ENCODE measurements around the gene NEK3. TPM values are rescaled to one million over a fixed set of nuclear protein-coding genes. Genes with fewer than 3 reads are reported as not detected.
"Not testable (repeated sequence)": the region's sequence is repeated elsewhere in the genome, so short reads cannot be mapped to it uniquely, and the experiment has no call there.

The NEK3 gene
- polyA plus RNA-seq, 1 donor from 2014 or later: 61.0 TPM

DNA sequence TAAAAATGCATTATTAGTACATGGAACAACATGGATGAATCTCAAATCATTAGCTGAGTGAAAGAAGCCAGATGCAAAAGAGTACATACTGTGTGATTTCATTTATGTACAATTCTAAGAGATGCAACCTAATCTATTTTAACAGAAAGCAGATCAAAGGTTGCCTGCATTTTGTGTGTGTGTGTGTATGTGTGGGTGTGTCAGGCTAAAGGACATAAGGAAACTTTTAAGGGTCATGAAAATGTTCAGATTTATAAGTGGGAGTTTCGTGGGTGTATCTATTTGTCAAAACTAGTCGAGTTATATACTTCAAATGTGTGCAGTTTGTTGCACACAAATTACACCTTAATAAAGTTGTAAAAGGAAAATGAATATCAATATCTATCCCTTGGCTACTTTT is 17.9 kb upstream of the NEK3 start:
- H3K9ac ChIP-seq (ENCODE audit: low read length): no peak overlapping the region
- no peaks in the 10 kb centered on the region for H3K9me2 ChIP-seq (ENCODE audit: insufficient read depth, low read length)
- no peak for TF ChIP-seq MXI1 (conservative IDR thresholded peaks at IDR 0.05; ENCODE audit: poor library complexity, severe bottlenecking)
- TF ChIP-seq, protein P1, sequence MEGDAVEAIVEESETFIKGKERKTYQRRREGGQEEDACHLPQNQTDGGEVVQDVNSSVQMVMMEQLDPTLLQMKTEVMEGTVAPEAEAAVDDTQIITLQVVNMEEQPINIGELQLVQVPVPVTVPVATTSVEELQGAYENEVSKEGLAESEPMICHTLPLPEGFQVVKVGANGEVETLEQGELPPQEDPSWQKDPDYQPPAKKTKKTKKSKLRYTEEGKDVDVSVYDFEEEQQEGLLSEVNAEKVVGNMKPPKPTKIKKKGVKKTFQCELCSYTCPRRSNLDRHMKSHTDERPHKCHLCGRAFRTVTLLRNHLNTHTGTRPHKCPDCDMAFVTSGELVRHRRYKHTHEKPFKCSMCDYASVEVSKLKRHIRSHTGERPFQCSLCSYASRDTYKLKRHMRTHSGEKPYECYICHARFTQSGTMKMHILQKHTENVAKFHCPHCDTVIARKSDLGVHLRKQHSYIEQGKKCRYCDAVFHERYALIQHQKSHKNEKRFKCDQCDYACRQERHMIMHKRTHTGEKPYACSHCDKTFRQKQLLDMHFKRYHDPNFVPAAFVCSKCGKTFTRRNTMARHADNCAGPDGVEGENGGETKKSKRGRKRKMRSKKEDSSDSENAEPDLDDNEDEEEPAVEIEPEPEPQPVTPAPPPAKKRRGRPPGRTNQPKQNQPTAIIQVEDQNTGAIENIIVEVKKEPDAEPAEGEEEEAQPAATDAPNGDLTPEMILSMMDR (IDR thresholded peaks at IDR 0.05; ENCODE audit: poor library complexity, severe bottlenecking): no peak
- no peak for TF ChIP-seq EP300 (conservative IDR thresholded peaks at IDR 0.05; ENCODE audit: poor library complexity, severe bottlenecking)
- H4K20me1 ChIP-seq (ENCODE audit: insufficient read depth): no peaks in the 10 kb centered on the region
- no peak overlapping the region for H3K4me3 ChIP-seq (ENCODE audit: low read length)
- H3K79me2 ChIP-seq (replicated peaks; ENCODE audit: insufficient read depth, low read length): no peaks in the 10 kb centered on the region
- H3K27ac ChIP-seq (ENCODE audit: low read length): no peak overlapping the region
- no peaks in the 10 kb centered on the region for H3K9me3 ChIP-seq (ENCODE audit: low read length)
- no peak overlapping the region for H3K4me2 ChIP-seq (ENCODE audit: low read length)
- H3K27me3 ChIP-seq (ENCODE audit: insufficient read depth, low read depth, low read length): no peaks in the 10 kb centered on the region
- no peaks in the 10 kb centered on the region for H3F3A ChIP-seq (ENCODE audit: insufficient read depth, low read length, poor library complexity, severe bottlenecking)
- peaks cover 4% of the 10 kb centered on the region for H3K36me3 ChIP-seq (ENCODE audit: insufficient read depth, low read length)
- no peak overlapping the region for H2AFZ ChIP-seq (ENCODE audit: low read depth, low read length)

DNA sequence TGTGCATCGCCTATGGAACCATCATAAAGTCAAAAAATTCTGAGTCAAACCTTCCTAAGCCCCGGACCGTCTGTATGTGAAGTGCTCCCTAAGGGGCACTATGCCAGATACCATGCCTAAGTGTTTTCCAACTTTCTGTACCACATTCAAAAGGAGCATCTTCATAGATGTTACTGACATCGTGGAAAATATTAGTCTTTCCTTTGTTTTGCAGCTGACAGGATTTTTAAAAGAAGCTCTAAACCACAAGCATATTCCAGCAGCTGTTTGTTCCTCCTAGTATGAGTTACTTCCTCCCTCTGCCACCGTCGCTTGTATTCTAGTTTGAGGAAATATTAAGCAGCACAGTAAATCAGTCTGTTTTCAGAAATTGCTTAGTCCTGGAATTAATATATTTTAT is 14.6 kb upstream of the NEK3 start:
- not testable (repeated sequence) for H3K4me3 ChIP-seq (ENCODE audit: low read length); H3K9me3 ChIP-seq (ENCODE audit: low read length); H3F3A ChIP-seq (ENCODE audit: insufficient read depth, low read length, poor library complexity, severe bottlenecking); H3K36me3 ChIP-seq (ENCODE audit: insufficient read depth, low read length); H3K27ac ChIP-seq (ENCODE audit: low read length); H3K4me2 ChIP-seq (ENCODE audit: low read length); H3K9me2 ChIP-seq (ENCODE audit: insufficient read depth, low read length); H3K79me2 ChIP-seq (replicated peaks; ENCODE audit: insufficient read depth, low read length); H3K27me3 ChIP-seq (ENCODE audit: insufficient read depth, low read depth, low read length); H3K9ac ChIP-seq (ENCODE audit: low read length); H2AFZ ChIP-seq (ENCODE audit: low read depth, low read length); H4K20me1 ChIP-seq (ENCODE audit: insufficient read depth)

DNA sequence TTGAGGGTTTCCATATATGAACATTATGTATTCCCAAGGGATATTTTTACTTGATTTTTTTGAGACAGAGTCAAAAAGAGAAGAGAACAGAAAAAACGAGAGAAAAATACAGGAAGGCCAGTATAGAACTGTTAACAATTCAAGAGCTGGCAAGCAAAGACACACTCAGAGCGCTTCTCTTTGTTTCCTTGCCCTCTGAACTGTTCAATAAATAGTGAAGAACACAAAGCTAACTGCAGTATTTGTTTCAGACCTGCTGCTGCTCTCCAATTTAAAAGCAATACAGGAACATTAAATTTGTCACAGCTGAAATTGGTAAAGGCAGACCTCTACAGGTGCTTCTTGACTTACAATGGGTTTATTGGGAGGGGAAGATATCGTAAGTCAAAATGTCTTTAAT is 14.0 kb upstream of the NEK3 start:
- H3K79me2 ChIP-seq (replicated peaks; ENCODE audit: insufficient read depth, low read length): no peaks in the 10 kb centered on the region
- H3K9me2 ChIP-seq (ENCODE audit: insufficient read depth, low read length): no peaks in the 10 kb centered on the region
- H3K4me2 ChIP-seq (ENCODE audit: low read length): no peak overlapping the region
- no peaks in the 10 kb centered on the region for H4K20me1 ChIP-seq (ENCODE audit: insufficient read depth)
- no peak for TF ChIP-seq MXI1 (conservative IDR thresholded peaks at IDR 0.05; ENCODE audit: poor library complexity, severe bottlenecking)
- no peak for TF ChIP-seq EP300 (conservative IDR thresholded peaks at IDR 0.05; ENCODE audit: poor library complexity, severe bottlenecking)
- TF ChIP-seq, protein P1 (IDR thresholded peaks at IDR 0.05; ENCODE audit: poor library complexity, severe bottlenecking): no peak
- no peak for TF ChIP-seq EZH2 (IDR thresholded peaks at IDR 0.05; ENCODE audit: borderline replicate concordance, insufficient read depth, low read length, poor library complexity, severe bottlenecking)
- TF ChIP-seq RAD21 (conservative IDR thresholded peaks at IDR 0.05): no peak
- TF ChIP-seq, protein P2, sequence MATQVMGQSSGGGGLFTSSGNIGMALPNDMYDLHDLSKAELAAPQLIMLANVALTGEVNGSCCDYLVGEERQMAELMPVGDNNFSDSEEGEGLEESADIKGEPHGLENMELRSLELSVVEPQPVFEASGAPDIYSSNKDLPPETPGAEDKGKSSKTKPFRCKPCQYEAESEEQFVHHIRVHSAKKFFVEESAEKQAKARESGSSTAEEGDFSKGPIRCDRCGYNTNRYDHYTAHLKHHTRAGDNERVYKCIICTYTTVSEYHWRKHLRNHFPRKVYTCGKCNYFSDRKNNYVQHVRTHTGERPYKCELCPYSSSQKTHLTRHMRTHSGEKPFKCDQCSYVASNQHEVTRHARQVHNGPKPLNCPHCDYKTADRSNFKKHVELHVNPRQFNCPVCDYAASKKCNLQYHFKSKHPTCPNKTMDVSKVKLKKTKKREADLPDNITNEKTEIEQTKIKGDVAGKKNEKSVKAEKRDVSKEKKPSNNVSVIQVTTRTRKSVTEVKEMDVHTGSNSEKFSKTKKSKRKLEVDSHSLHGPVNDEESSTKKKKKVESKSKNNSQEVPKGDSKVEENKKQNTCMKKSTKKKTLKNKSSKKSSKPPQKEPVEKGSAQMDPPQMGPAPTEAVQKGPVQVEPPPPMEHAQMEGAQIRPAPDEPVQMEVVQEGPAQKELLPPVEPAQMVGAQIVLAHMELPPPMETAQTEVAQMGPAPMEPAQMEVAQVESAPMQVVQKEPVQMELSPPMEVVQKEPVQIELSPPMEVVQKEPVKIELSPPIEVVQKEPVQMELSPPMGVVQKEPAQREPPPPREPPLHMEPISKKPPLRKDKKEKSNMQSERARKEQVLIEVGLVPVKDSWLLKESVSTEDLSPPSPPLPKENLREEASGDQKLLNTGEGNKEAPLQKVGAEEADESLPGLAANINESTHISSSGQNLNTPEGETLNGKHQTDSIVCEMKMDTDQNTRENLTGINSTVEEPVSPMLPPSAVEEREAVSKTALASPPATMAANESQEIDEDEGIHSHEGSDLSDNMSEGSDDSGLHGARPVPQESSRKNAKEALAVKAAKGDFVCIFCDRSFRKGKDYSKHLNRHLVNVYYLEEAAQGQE (IDR thresholded peaks at IDR 0.05; ENCODE audit: borderline replicate concordance): no peak
- no peak for TF ChIP-seq SMC3 (conservative IDR thresholded peaks at IDR 0.05; ENCODE audit: poor library complexity)
- TF ChIP-seq POLR2AphosphoS5 (IDR thresholded peaks at IDR 0.05): no peak
- TF ChIP-seq TAF1 (IDR thresholded peaks at IDR 0.05; ENCODE audit: low read depth): no peak
- H3K4me3 ChIP-seq (ENCODE audit: low read length): no peak overlapping the region
- H3K27me3 ChIP-seq (ENCODE audit: insufficient read depth, low read depth, low read length): no peaks in the 10 kb centered on the region
- no peaks in the 10 kb centered on the region for H3K36me3 ChIP-seq (ENCODE audit: insufficient read depth, low read length)
- H2AFZ ChIP-seq (ENCODE audit: low read depth, low read length): no peak overlapping the region
- no peak overlapping the region for H3K9ac ChIP-seq (ENCODE audit: low read length)
- no peaks in the 10 kb centered on the region for H3F3A ChIP-seq (ENCODE audit: insufficient read depth, low read length, poor library complexity, severe bottlenecking)
- no peaks in the 10 kb centered on the region for H3K9me3 ChIP-seq (ENCODE audit: low read length)
- no peak overlapping the region for H3K27ac ChIP-seq (ENCODE audit: low read length)

DNA sequence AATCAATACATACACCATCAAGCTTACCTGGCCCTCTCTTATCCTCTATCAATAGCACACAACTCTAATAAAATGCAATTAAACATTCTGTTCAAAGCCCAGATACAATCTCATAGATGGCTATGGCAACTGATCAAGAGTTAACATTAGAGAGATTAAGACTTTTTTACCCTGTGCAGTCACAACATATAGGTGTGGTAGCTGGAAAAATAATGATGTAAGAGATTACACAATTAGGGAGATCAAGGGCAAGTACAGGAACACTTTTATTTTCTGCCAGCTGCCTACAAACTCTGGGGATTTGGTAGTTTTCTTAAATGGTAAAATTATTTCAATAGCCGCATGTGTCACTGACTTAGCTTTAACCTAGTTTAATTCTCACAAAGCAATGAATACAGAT is 12.3 kb upstream of the NEK3 start:
- H2AFZ ChIP-seq (ENCODE audit: low read depth, low read length); H3K79me2 ChIP-seq (replicated peaks; ENCODE audit: insufficient read depth, low read length); H3K9me3 ChIP-seq (ENCODE audit: low read length); H3K4me3 ChIP-seq (ENCODE audit: low read length); H3K9me2 ChIP-seq (ENCODE audit: insufficient read depth, low read length); H3K4me2 ChIP-seq (ENCODE audit: low read length); H3K27ac ChIP-seq (ENCODE audit: low read length); H4K20me1 ChIP-seq (ENCODE audit: insufficient read depth); H3K9ac ChIP-seq (ENCODE audit: low read length); H3F3A ChIP-seq (ENCODE audit: insufficient read depth, low read length, poor library complexity, severe bottlenecking); H3K36me3 ChIP-seq (ENCODE audit: insufficient read depth, low read length); H3K27me3 ChIP-seq (ENCODE audit: insufficient read depth, low read depth, low read length): not testable (repeated sequence)
